H1 (cell line): ENCODE data around the gene CCDC47. TPM values are rescaled to one million over a fixed set of nuclear protein-coding genes. Genes with fewer than 3 reads are reported as not detected.
A peak's percentile ranks its signal among the peaks of the same experiment; 100 is the strongest.

Experiments used
- CTCF ChIA-PET: fragments of 300-600 bp; sonication (Branson Sonifier 250); formaldehyde crosslinking; loops from one replicate; lab custom pipeline; 2021; ENCODE audit not compliant: partially characterized antibody; lab: Charles Lee
- POLR2A ChIA-PET: fragments of 300-600 bp; sonication (Branson Sonifier 250); formaldehyde crosslinking; loops from one replicate; lab custom pipeline; 2021; ENCODE audit warnings: inconsistent platforms; ENCODE audit not compliant: partially characterized antibody; lab: Charles Lee
- DNase-seq, 2 experiments: peaks; one replicate each; pipeline versions ENCODE4 v3.0.0 to v3.0.0-alpha.2; 2010 to 2022; ENCODE audit warnings: low spot score in 2 of 2, low read depth in 1 of 2, mixed read lengths in 1 of 2
- FAIRE-seq: peaks from 2 replicates; lab custom pipeline; 2011; peaks lifted over from hg19 to GRCh38; lab: Jason Lieb, UNC
- H2AFZ ChIP-seq: 2 replicates; pipeline ENCODE4 v1.8.1; 2012; ENCODE audit warnings: low read length, inconsistent platforms
- H2AK5ac ChIP-seq: 2 replicates; pipeline ENCODE4 v1.6.1; 2013; ENCODE audit warnings: low read depth, low read length
- H2BK120ac ChIP-seq: replicated peaks from 2 replicates; pipeline ENCODE3; 2013; ENCODE audit warnings: low read depth, low read length, inconsistent platforms
- H2BK12ac ChIP-seq: 2 replicates; pipeline ENCODE4 v1.6.1; 2013; ENCODE audit warnings: low read depth, low read length
- H2BK15ac ChIP-seq: 2 replicates; pipeline ENCODE4 v1.6.1; 2013; ENCODE audit warnings: low read length
- H2BK20ac ChIP-seq: 2 replicates; pipeline ENCODE4 v1.6.1; 2013; ENCODE audit warnings: low read length
- H2BK5ac ChIP-seq: 2 replicates; pipeline ENCODE4 v1.6.1; 2013; ENCODE audit warnings: low read depth, low read length
- H3K14ac ChIP-seq: 2 replicates; pipeline ENCODE4 v1.6.1; 2013; ENCODE audit warnings: inconsistent platforms; ENCODE audit not compliant: insufficient read length
- H3K18ac ChIP-seq: 2 replicates; pipeline ENCODE4 v1.6.1; 2013; ENCODE audit warnings: low read length; ENCODE audit errors: extremely low read depth
- H3K23ac ChIP-seq: 2 replicates; pipeline ENCODE4 v1.6.1; 2013; ENCODE audit warnings: inconsistent platforms; ENCODE audit not compliant: insufficient read length
- H3K23me2 ChIP-seq: 2 replicates; pipeline ENCODE4 v1.6.1; 2013; ENCODE audit warnings: low read depth, low read length
- H3K27ac ChIP-seq: 2 replicates; pipeline ENCODE4 v1.6.1; 2011; ENCODE audit warnings: low read depth, low read length, inconsistent platforms
- H3K27me3 ChIP-seq, 4 experiments: replicated peaks in 1 of 4; 1 replicate in 1 of 4; 2 replicates in 3 of 4; pipeline versions ENCODE4 v1.6.1 to v1.8.1; 2011 to 2013; ENCODE audit warnings: low read length in 3 of 4, mild to moderate bottlenecking in 3 of 4, inconsistent platforms in 2 of 4, mixed read lengths in 2 of 4, moderate library complexity in 1 of 4; ENCODE audit not compliant: control insufficient read depth in 3 of 4, insufficient read depth in 3 of 4; ENCODE audit errors: extremely low read depth in 1 of 4
- H3K36me3 ChIP-seq, 4 experiments: 2 replicates each; pipeline versions ENCODE4 v1.6.1 to v1.8.1; 2011 to 2013; ENCODE audit warnings: mild to moderate bottlenecking in 4 of 4, low read length in 3 of 4, moderate library complexity in 2 of 4, control low read depth in 1 of 4, inconsistent platforms in 1 of 4; ENCODE audit not compliant: insufficient read depth in 4 of 4, control insufficient read depth in 2 of 4
- H3K4ac ChIP-seq: replicated peaks from 2 replicates; pipeline ENCODE3; 2013; ENCODE audit warnings: low read length, low read depth, mixed read lengths, inconsistent platforms; ENCODE audit not compliant: insufficient read length
- H3K4me1 ChIP-seq, 4 experiments: replicated peaks in 1 of 4; 1 replicate in 1 of 4; 2 replicates in 3 of 4; pipeline versions ENCODE4 v1.6.1 to v1.8.1; 2011 to 2013; ENCODE audit warnings: low read length in 3 of 4, inconsistent platforms in 2 of 4, mixed read lengths in 1 of 4; ENCODE audit not compliant: insufficient read depth in 4 of 4, control insufficient read depth in 3 of 4
- H3K4me2 ChIP-seq, 2 experiments: 2 replicates each; pipeline versions ENCODE4 v1.6.1 to v1.8.1; 2011 to 2013; ENCODE audit warnings: low read depth in 2 of 2, low read length in 2 of 2, control low read depth in 1 of 2, inconsistent platforms in 1 of 2, mild to moderate bottlenecking in 1 of 2; ENCODE audit not compliant: insufficient read depth in 1 of 2
- H3K4me3 ChIP-seq, 4 experiments: fragments of 200-600, 300-600 bp in 1 of 4; sonication (generic), shearing (Covaris generic), sonication (Bioruptor Twin) in 1 of 4; 2 replicates each; pipeline versions ENCODE4 v1.5.1 to v1.8.1; 2011 to 2016; ENCODE audit warnings: low read length in 4 of 4, low read depth in 3 of 4, control low read depth in 2 of 4, inconsistent platforms in 2 of 4, mild to moderate bottlenecking in 2 of 4, mixed read lengths in 1 of 4, moderate library complexity in 1 of 4; ENCODE audit not compliant: insufficient read depth in 2 of 4; ENCODE audit errors: extremely low read depth in 1 of 4
- H3K56ac ChIP-seq: replicated peaks from 2 replicates; pipeline ENCODE3; 2013; ENCODE audit warnings: low read depth, mild to moderate bottlenecking, mixed read lengths, low read length, inconsistent platforms; ENCODE audit not compliant: insufficient read length
- H3K79me1 ChIP-seq: 2 replicates; pipeline ENCODE4 v1.6.1; 2013; ENCODE audit warnings: low read depth, low read length, control low read depth
- H3K79me2 ChIP-seq, 2 experiments: 2 replicates each; pipeline versions ENCODE4 v1.6.1 to v1.8.1; 2012 to 2013; ENCODE audit warnings: low read length in 2 of 2, mild to moderate bottlenecking in 2 of 2, inconsistent platforms in 1 of 2; ENCODE audit not compliant: insufficient read depth in 2 of 2, control insufficient read depth in 1 of 2
- H3K9ac ChIP-seq, 4 experiments: replicated peaks in 1 of 4; 1 replicate in 1 of 4; 2 replicates in 3 of 4; pipeline versions ENCODE4 v1.6.1 to v1.8.1; 2011 to 2013; ENCODE audit warnings: low read depth in 3 of 4, low read length in 3 of 4, control low read depth in 2 of 4, mild to moderate bottlenecking in 2 of 4, moderate library complexity in 2 of 4, inconsistent platforms in 1 of 4; ENCODE audit errors: extremely low read depth in 1 of 4
- H3K9me3 ChIP-seq, 2 experiments: 2 replicates each; pipeline versions ENCODE4 v1.6.1 to v1.8.1; 2012 to 2013; ENCODE audit warnings: mild to moderate bottlenecking in 2 of 2, moderate library complexity in 2 of 2, control low read depth in 1 of 2, inconsistent platforms in 1 of 2, low read depth in 1 of 2, low read length in 1 of 2, mixed read lengths in 1 of 2; ENCODE audit not compliant: insufficient read depth in 2 of 2
- H4K20me1 ChIP-seq, 2 experiments: replicated peaks in 1 of 2; 2 replicates each; pipeline versions ENCODE3 to v1.8.1; 2011 to 2013; ENCODE audit warnings: inconsistent platforms in 2 of 2, low read length in 2 of 2, mild to moderate bottlenecking in 1 of 2; ENCODE audit not compliant: insufficient read depth in 2 of 2, control insufficient read depth in 1 of 2
- H4K5ac ChIP-seq: 2 replicates; pipeline ENCODE4 v1.6.1; 2013; ENCODE audit warnings: low read length, low read depth, mixed read lengths, inconsistent platforms; ENCODE audit not compliant: insufficient read length
- H4K8ac ChIP-seq: 2 replicates; pipeline ENCODE4 v1.8.0; 2013; ENCODE audit warnings: mild to moderate bottlenecking, moderate library complexity, low read length, inconsistent platforms; ENCODE audit not compliant: insufficient read depth; ENCODE audit errors: extremely low read depth
- H4K91ac ChIP-seq: replicated peaks from 2 replicates; pipeline ENCODE3; 2013; ENCODE audit warnings: low read length, mixed read lengths, inconsistent platforms; ENCODE audit not compliant: insufficient read length
- EGR1 ChIP-seq: IDR thresholded peaks from 2 replicates; pipeline ENCODE4 v1.6.1; 2011; ENCODE audit warnings: low read depth, low read length, borderline replicate concordance
- HDAC2 ChIP-seq, 2 experiments: fragments of 300-600 bp in 1 of 2; sonication (generic) in 1 of 2; IDR thresholded peaks; 2 replicates each; pipeline ENCODE4 v1.6.1; 2011 to 2012; ENCODE audit warnings: low read depth in 2 of 2, low read length in 2 of 2, mild to moderate bottlenecking in 2 of 2, moderate library complexity in 2 of 2, borderline replicate concordance in 1 of 2, inconsistent platforms in 1 of 2
- HDAC6 ChIP-seq: IDR thresholded peaks from one replicate; pipeline ENCODE4 v1.7.1; 2012; ENCODE audit warnings: low read depth, mild to moderate bottlenecking, inconsistent platforms, low read length, moderate library complexity
- KDM4A ChIP-seq: IDR thresholded peaks from one replicate; pipeline ENCODE4 v1.7.1; 2012; ENCODE audit warnings: low read depth, mild to moderate bottlenecking, moderate library complexity, low read length, inconsistent platforms; ENCODE audit not compliant: severe bottlenecking
- MAX ChIP-seq: IDR thresholded peaks from 2 replicates; pipeline ENCODE4 v1.6.1; 2012; ENCODE audit warnings: inconsistent platforms
- PHF8 ChIP-seq: fragments of 200-600 bp; sonication (generic); conservative IDR thresholded peaks from 2 replicates; pipeline ENCODE4 v1.7.1; 2012; ENCODE audit warnings: low read depth, mild to moderate bottlenecking, inconsistent platforms, low read length, moderate library complexity
- RBBP5 ChIP-seq: IDR thresholded peaks from 2 replicates; pipeline ENCODE4 v1.7.1; 2012; ENCODE audit warnings: low read depth, mild to moderate bottlenecking, inconsistent platforms, low read length, moderate library complexity, borderline replicate concordance
- SRF ChIP-seq: IDR thresholded peaks from 2 replicates; pipeline ENCODE4 v1.6.1; 2011; ENCODE audit warnings: mild to moderate bottlenecking, low read depth, low read length, moderate library complexity
- TAF1 ChIP-seq: IDR thresholded peaks from 2 replicates; pipeline ENCODE4 v1.6.1; 2011; ENCODE audit warnings: mild to moderate bottlenecking, low read depth, low read length
- WGBS, 2 experiments: shearing (Covaris generic) in 1 of 2; methylation state at CpG; one replicate each; pipeline versions ENCODE4 v1.1.6 to v1.1.7; 2013 to 2015; ENCODE audit warnings: low lambda C conversion rate in 2 of 2, mixed read lengths in 2 of 2, inconsistent platforms in 1 of 2, low coverage in 1 of 2, missing lambda C conversion rate in 1 of 2; ENCODE audit not compliant: insufficient replicate concordance in 2 of 2, insufficient coverage in 1 of 2, insufficient read length in 1 of 2; ENCODE audit errors: extremely low coverage in 1 of 2, missing lambda C conversion rate in 1 of 2; 5-methylcytosine and 5-hydroxymethylcytosine counted together
- polyA plus RNA-seq, 7 experiments: library from polyadenylated mRNA; depleted of rRNA in 3 of 7; stranded (reverse) in 5 of 7; unstranded in 2 of 7; fragments of >200 nt in 5 of 7; fragments of 200-250 nt in 2 of 7; gene quantifications; 1 replicate in 5 of 7; 2 replicates in 1 of 7; 4 replicates in 1 of 7; pipeline versions ENCODE4 v1.2.1 to v1.2.3, GENCODE V29; 2011 to 2013; ENCODE audit warnings: missing spikeins in 2 of 7, mixed read lengths in 2 of 7
- total RNA-seq: library from RNA; stranded (reverse); fragmentation: NEBNext Ultra II Directional; extraction: Animal tissue kit (Norgen Biotek cat#: 25700); gene quantifications from 2 replicates; pipeline ENCODE4 v1.2.1, GENCODE V29; 2021

The CCDC47 gene
- total and polyA plus RNA-seq, 2 of the 8 experiments (the other 6 are each of a cell fraction or from before 2014, with no cell fraction given), result 21.2 to 83.1 TPM

GRCh38 chr17:63699638-63700527, 73.5 kb downstream of the CCDC47 start, which contains the start of gene LIMD2:
TSS of gene LIMD2 (minus strand) at chr17:63700125. CDS start at chr17:63699298, 827 bp downstream.
- Histone ChIP-seq H3K36me3 (peaks cover 0 to 12% (median 1%) of the 10 kb centered on the region in 4 experiments; a peak in 2 of 8 replicates), H3K79me2 (no peaks in the 10 kb centered on the region; a peak in 1 of 4 replicates), H4K20me1 (peaks cover 4 to 14% of the 10 kb centered on the region in 2 experiments), H3K79me1 (0 out of 2 replicates have a peak, but pooled peaks cover 3% of the 10 kb centered on the region), H2AFZ (no peak within 1 kb of the TSS; the same call in 1 of the 2 replicates), H3K4me3 (peak within 1 kb of the TSS; percentile 57 to 83 (median 64)), H3K4me2 (peak within 1 kb of the TSS; percentile 84 to 93), H4K91ac (peak within 1 kb of the TSS; percentile 89), H3K9me3 (no peaks in the 10 kb centered on the region), H3K4ac (peak within 1 kb of the TSS; percentile 60), H3K27ac (peak within 1 kb of the TSS; percentile 77; the same call in 1 of the 2 replicates), H2AK5ac (0 out of 2 replicates have a peak within 1 kb of the TSS, but pooled peaks have one; percentile 4), H2BK5ac (peak within 1 kb of the TSS; percentile 85; the same call in 1 of the 2 replicates), H3K23ac (no peak within 1 kb of the TSS), H4K5ac (peak within 1 kb of the TSS; percentile 77), H2BK20ac (no peak within 1 kb of the TSS), H3K4me1 (peaks cover 3 to 22% (median 15%) of the 10 kb centered on the region in 4 experiments; a peak in 6 of 7 replicates), H2BK12ac (no peak within 1 kb of the TSS), H3K14ac (peak within 1 kb of the TSS; percentile 57), H2BK120ac (no peak within 1 kb of the TSS), H3K27me3 (peaks cover 0 to 5% (median 0%) of the 10 kb centered on the region in 4 experiments; a peak in 3 of 7 replicates), H2BK15ac (no peak within 1 kb of the TSS), H3K18ac (peak within 1 kb of the TSS; percentile 71), H3K56ac (no peak within 1 kb of the TSS), H3K9ac (peak within 1 kb of the TSS; percentile 64 to 77 (median 66); a peak in 6 of 7 replicates), H3K23me2 (peaks cover 16% of the 10 kb centered on the region; the same call in 1 of the 2 replicates), H4K8ac (peak within 1 kb of the TSS; percentile 97)
- 3% methylated on average over 32 of the region's 133 CpGs; no CpG with 5 or more reads in 1 of the 2 experiments for WGBS, 2 experiments
- ChIA-PET POLR2A (interaction anchor here (0.6 to 2.2 kb wide), 9 partner anchors 10 to 139 kb away, joined by 3 to 10 read pairs (median 4); partner anchors contain the start of genes CCDC47, DDX42 and TACO1), CTCF (interaction anchor here (1.5 to 3.3 kb wide), 2 partner anchors 10 to 162 kb away, joined by 3 to 17 read pairs; no protein-coding TSS in a partner anchor)
- FAIRE-seq (no peak), DNase-seq (peak in 1 of 2 experiments; percentile 82)
- TF ChIP-seq TAF1 (peak; percentile 52), HDAC6 (no peak), PHF8 (peak; percentile 60), EGR1 (no peak), KDM4A (peak; percentile 83), SRF (no peak), MAX (no peak), RBBP5 (0 out of 2 replicates have a peak, but pooled peaks have one; percentile 21), HDAC2 (IDR thresholded peaks at IDR 0.05; ENCODE audit: borderline replicate concordance in 1 of 2, low read depth in 2 of 2, low read length in 2 of 2) (peak in 1 of 2 experiments; percentile 7; a peak in 1 of 4 replicates)
